ENCODE results near the gene PMVK. TPM values are rescaled to one million over a fixed set of nuclear protein-coding genes. Genes with fewer than 3 reads are reported as not detected.

The PMVK gene
- total RNA-seq, 2 experiments from 2014 or later: 42.6 to 44.1 TPM

Other genes starting within 250 kb of the PMVK start
- under 1 TPM; 0.10 to 0.30 TPM for gene KCNN3, start 66.4 kb downstream of the PMVK start, total RNA-seq
- gene PBXIP1, start 19.4 kb upstream of the PMVK start, total RNA-seq: 10 to 100 TPM; 11.2 to 11.7 TPM
- 10 to 100 TPM; 28.7 to 30.1 TPM for gene PYGO2, start 25.1 kb upstream of the PMVK start, total RNA-seq
- 10 to 100 TPM; 31.2 to 36.3 TPM for gene SHC1, start 34.0 kb upstream of the PMVK start, total RNA-seq
- gene CKS1B, start 38.0 kb upstream of the PMVK start, total RNA-seq: 100 to 1,000 TPM; 136 to 137 TPM
- 10 to 100 TPM; 62.8 to 63.2 TPM for gene FLAD1, start 46.6 kb upstream of the PMVK start, total RNA-seq
- under 1 TPM in 1 of 2 experiments, not detected in 1; 0.61 TPM for gene LENEP, start 56.9 kb upstream of the PMVK start, total RNA-seq
- gene ZBTB7B, start 66.1 kb upstream of the PMVK start, total RNA-seq: 10 to 100 TPM; 33.4 to 34.3 TPM
- under 1 TPM in 1 of 2 experiments, not detected in 1; 0.21 TPM for gene DCST2, start 97.1 kb upstream of the PMVK start, total RNA-seq
- gene DCST1, start 97.1 kb upstream of the PMVK start, total RNA-seq: not detected
- gene ADAM15, start 114.6 kb upstream of the PMVK start, total RNA-seq: 10 to 100 TPM; 38.5 to 44.6 TPM
- gene EFNA4, start 127.0 kb upstream of the PMVK start, total RNA-seq: 1 to 10 TPM; 3.4 to 4.6 TPM
- gene EFNA3, start 142.1 kb upstream of the PMVK start, total RNA-seq: 1 to 10 TPM; 3.1 to 3.5 TPM
- gene EFNA1, start 191.2 kb upstream of the PMVK start, total RNA-seq: under 1 TPM in 1 of 2 experiments, not detected in 1; 0.15 TPM
- 10 to 100 TPM; 54.3 to 56.8 TPM for gene SLC50A1, start 199.1 kb upstream of the PMVK start, total RNA-seq
- gene DPM3, start 203.8 kb upstream of the PMVK start, total RNA-seq: 10 to 100 TPM; 31.3 to 32.0 TPM
- gene KRTCAP2, start 236.6 kb upstream of the PMVK start, total RNA-seq: 100 to 1,000 TPM; 179 to 199 TPM
- 1 to 10 TPM; 7.3 to 7.8 TPM for gene TRIM46, start 237.1 kb upstream of the PMVK start, total RNA-seq

Measured in activated CD8-positive, alpha-beta memory T cell treated with anti-CD3 and anti-CD28 coated beads for 36 hours (primary cell).